22Rv1 (cell line): ENCODE results near the gene SPP1.

Source experiments
- H3K27ac ChIP-seq: fragments of 450-650 bp; 2 replicates; pipeline ENCODE4 v1.5.1; 2017
- ZFX ChIP-seq: fragments of 450-650 bp; IDR thresholded peaks from 2 replicates; pipeline ENCODE4 v1.6.1; 2017; ENCODE audit warnings: antibody characterized with exemption, borderline replicate concordance
- TF ChIP-seq, protein P1 (sequence below): fragments of 450-650 bp; IDR thresholded peaks from 2 replicates; pipeline ENCODE4 v1.5.1; 2017; ENCODE audit warnings: mild to moderate bottlenecking

Gene SPP1

DNA sequence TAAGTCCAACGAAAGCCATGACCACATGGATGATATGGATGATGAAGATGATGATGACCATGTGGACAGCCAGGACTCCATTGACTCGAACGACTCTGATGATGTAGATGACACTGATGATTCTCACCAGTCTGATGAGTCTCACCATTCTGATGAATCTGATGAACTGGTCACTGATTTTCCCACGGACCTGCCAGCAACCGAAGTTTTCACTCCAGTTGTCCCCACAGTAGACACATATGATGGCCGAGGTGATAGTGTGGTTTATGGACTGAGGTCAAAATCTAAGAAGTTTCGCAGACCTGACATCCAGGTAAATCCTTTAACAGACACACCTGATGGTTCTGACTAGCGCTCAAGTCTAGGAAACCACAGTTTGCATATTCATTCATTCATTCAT is 6.0 kb downstream of the SPP1 start:
- TF ChIP-seq ZFX: no peak
- TF ChIP-seq, protein P1, sequence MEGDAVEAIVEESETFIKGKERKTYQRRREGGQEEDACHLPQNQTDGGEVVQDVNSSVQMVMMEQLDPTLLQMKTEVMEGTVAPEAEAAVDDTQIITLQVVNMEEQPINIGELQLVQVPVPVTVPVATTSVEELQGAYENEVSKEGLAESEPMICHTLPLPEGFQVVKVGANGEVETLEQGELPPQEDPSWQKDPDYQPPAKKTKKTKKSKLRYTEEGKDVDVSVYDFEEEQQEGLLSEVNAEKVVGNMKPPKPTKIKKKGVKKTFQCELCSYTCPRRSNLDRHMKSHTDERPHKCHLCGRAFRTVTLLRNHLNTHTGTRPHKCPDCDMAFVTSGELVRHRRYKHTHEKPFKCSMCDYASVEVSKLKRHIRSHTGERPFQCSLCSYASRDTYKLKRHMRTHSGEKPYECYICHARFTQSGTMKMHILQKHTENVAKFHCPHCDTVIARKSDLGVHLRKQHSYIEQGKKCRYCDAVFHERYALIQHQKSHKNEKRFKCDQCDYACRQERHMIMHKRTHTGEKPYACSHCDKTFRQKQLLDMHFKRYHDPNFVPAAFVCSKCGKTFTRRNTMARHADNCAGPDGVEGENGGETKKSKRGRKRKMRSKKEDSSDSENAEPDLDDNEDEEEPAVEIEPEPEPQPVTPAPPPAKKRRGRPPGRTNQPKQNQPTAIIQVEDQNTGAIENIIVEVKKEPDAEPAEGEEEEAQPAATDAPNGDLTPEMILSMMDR: no peak
- H3K27ac ChIP-seq: no peak overlapping the region

DNA sequence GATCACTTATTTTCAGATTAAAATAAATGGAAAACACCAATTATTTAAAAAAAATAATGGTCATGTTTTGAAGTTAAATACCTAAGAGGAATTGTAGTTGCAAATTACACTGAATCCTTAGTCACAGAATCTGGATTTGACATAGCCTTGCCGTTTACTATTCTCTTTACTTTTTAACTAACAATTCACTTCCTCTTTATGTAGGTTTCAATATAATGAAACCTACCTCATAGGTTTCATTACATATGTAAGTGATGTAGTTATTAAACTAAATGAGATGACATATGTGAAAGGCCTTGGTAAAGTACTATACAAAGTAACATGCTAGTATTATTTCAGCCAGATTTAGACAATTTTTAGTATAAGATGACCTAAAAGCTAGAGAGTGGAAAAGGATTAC is 6.5 kb downstream of the SPP1 start:
- H3K27ac ChIP-seq: no peak overlapping the region
- TF ChIP-seq ZFX: no peak
- TF ChIP-seq, protein P1: no peak

DNA sequence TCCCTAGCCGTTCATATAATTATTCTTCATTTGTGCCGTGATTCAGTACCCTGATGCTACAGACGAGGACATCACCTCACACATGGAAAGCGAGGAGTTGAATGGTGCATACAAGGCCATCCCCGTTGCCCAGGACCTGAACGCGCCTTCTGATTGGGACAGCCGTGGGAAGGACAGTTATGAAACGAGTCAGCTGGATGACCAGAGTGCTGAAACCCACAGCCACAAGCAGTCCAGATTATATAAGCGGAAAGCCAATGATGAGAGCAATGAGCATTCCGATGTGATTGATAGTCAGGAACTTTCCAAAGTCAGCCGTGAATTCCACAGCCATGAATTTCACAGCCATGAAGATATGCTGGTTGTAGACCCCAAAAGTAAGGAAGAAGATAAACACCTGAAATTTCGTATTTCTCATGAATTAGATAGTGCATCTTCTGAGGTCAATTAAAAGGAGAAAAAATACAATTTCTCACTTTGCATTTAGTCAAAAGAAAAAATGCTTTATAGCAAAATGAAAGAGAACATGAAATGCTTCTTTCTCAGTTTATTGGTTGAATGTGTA is 7.0 kb downstream of the SPP1 start:
- TF ChIP-seq ZFX: no peak
- TF ChIP-seq, protein P1: no peak
- no peak overlapping the region for H3K27ac ChIP-seq

DNA sequence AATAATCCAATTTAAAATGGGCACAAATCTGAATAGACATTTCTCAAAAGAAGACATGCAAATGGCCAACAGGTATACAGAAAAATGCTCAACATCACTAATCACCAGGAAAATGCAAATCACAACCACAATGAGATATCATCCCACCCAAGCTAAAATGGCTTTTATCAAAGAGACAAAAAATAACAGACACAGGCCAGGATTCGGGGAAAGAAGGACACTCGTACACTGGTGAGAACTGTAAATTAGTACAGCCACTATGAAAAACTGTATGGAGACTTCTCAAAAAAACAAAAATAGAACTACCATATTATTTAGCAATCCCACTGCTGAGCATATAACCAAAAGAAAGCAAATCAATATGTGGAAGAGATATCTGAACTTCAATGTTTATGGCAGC is 8.5 kb downstream of the SPP1 start:
- TF ChIP-seq, protein P1: no peak
- TF ChIP-seq ZFX: no peak
- H3K27ac ChIP-seq: no peak overlapping the region

DNA sequence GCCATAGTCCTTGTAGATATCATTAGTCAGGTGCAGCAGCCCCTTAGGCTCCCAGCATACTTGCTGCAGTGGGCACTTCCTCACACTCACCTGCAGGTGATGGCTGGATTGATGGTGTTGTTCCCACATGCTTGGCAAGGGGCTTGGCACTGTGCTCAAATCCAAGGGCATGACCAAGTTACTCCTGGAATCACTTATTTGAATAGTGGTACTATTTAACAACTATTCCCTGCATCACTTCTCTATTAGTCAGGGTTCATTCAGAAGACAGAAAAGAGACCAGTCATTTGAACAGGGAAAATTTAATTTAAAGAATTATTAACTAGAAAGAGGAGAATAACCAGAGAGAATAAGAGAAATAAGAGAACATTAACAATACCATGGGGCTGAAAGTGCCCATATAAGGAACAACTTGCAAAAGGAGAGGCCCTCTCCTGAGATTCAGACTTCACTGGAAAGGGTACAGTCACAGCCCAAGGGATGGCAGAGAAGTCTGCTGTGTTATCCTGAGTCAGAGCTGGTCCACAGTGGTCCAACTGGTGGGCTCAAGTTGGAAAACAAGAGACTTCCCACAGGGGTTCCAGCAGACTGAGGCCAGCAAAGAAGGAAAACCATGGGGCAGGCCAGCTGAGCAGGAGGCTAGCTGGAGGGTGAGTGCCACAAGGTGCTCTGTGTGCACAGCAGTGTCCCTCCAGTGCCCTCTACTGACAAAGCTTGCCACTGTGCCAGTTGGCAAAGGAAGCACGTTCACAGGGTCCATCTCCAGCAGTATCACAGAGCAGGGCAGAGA is 9.8 kb downstream of the SPP1 start:
- TF ChIP-seq, protein P1: peak; percentile 92
- TF ChIP-seq ZFX: no peak
- H3K27ac ChIP-seq: no peak overlapping the region

DNA sequence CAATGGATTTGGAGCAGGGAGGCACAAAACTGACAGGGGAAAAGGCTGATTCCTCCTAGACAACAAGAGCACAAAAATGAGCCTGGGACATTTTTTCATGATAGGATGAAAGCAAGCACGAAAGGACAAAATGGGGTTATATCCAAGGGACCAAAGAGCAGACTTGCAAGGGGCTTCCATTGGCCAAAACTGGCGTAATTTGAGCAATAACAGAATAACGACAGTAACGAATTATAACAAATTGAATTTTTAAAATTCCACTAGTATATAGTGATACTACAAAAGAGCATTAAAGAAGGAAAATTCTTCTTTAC is 10.3 kb downstream of the SPP1 start:
- H3K27ac ChIP-seq: no peak overlapping the region
- TF ChIP-seq, protein P1: peak; percentile 58
- no peak for TF ChIP-seq ZFX

DNA sequence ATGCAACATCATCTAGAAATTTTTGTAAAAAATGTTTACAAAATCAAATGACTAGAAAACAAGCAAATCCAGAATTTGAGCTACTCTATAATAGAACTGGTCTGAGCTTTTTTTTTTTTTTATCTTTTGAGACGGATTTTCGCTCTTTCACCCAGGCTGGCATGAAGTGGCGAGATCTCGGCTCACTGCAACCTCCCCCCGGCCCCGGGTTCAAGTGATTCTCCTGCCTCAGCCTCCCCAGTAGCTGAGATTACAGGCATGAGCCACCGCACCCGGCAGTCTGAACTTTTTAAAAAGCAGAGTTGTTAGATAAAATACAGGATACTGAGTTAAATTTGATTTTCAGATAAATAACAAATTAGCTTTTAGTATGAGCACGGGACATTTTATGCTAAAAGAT is 11.0 kb downstream of the SPP1 start:
- TF ChIP-seq, protein P1: no peak
- TF ChIP-seq ZFX: no peak
- no peak overlapping the region for H3K27ac ChIP-seq
